ENCODE data around the gene TMUB2.

GRCh38 chr17:44235583-44235936 is 48.8 kb downstream of the TMUB2 start:
- TF ChIP-seq, protein P1, sequence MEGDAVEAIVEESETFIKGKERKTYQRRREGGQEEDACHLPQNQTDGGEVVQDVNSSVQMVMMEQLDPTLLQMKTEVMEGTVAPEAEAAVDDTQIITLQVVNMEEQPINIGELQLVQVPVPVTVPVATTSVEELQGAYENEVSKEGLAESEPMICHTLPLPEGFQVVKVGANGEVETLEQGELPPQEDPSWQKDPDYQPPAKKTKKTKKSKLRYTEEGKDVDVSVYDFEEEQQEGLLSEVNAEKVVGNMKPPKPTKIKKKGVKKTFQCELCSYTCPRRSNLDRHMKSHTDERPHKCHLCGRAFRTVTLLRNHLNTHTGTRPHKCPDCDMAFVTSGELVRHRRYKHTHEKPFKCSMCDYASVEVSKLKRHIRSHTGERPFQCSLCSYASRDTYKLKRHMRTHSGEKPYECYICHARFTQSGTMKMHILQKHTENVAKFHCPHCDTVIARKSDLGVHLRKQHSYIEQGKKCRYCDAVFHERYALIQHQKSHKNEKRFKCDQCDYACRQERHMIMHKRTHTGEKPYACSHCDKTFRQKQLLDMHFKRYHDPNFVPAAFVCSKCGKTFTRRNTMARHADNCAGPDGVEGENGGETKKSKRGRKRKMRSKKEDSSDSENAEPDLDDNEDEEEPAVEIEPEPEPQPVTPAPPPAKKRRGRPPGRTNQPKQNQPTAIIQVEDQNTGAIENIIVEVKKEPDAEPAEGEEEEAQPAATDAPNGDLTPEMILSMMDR (IDR thresholded peaks at IDR 0.05): no peak
- TF ChIP-seq POLR2A (IDR thresholded peaks at IDR 0.05): no peak

Data from testis (tissue), 2 donors.